ENCODE measurements around the gene TOMT.

DNA sequence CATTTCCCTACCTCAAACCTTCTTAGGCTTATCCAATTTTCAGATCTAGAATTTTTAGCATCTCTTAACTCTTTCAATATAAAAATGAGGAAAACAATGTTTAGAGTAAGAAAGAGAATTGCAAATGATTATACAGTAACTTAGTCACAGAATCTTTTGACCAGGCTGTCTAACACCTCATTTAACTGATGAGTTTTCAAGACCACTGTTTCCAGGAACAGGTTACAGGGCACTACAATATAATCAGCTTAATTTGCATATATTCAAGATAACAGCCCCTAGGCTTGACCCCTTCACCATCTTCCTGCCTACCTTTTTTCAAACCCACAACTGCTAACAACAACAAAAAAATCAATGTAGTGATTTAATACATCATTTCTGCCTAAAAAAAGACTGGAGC lies 38.0 kb upstream of the TOMT start:
- no peak for TF ChIP-seq POLR2AphosphoS5 (IDR thresholded peaks at IDR 0.05; ENCODE audit: low read depth, low read length)
- no peak for TF ChIP-seq TAF1 (IDR thresholded peaks at IDR 0.05; ENCODE audit: borderline replicate concordance, insufficient read depth, low read length)
